ENCODE data around the gene CDK14. TPM values are rescaled to one million over a fixed set of nuclear protein-coding genes. Genes with fewer than 3 reads are reported as not detected.

The CDK14 gene
- total RNA-seq, 2 donors from 2014 or later, result 8.7 to 13.4 TPM

DNA sequence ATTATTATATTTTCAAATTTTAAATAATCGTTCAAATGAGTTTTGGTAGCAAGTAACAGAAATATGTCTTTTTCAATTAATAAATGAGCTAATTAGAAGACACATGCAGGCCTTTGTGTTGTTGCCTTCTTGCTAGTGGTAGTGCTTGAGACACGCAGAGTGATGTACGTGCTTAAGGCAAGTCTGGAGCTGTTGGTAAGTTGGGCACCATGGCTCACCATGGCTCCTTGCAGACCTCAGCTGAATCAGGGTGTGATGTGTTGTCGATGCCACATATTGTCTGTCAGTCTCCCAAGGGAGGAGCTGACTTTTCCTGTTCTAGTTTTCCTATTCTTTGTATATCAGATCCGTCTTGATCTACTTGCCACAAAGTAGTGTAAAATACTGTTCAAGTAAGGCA is 8.3 kb downstream of the CDK14 start:
- H3K9me3 Mint-ChIP-seq, result no peaks in the 10 kb centered on the region
- no peak overlapping the region for H3K9ac ChIP-seq (ENCODE audit: extremely low read depth, low read length, poor library complexity, severe bottlenecking)

DNA sequence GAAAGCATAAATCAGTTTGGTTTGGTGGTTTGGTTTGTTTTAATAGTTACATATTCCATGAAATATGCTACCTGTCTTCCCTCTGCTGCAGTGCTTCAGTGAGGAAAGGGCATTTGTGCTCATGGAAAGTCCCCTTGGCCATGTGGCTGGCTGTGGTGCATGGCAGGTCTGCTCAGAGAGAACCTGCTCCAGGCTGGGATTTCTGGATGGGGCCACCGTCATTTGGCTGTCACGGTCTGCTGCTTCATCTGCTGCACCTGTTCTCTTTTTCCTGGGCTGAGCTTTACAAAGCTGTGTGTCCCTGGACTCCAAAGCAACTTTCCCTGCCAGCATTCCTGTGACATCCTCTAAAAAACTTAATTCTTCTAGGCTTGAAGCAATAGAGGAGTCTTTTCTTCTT is 8.9 kb downstream of the CDK14 start:
- TF ChIP-seq CTCF (conservative IDR thresholded peaks at IDR 0.05), result no peak
- H3K9ac ChIP-seq (ENCODE audit: extremely low read depth, low read length, poor library complexity, severe bottlenecking), result no peak overlapping the region

More for the DNA sequence above, 8.3 kb downstream of the CDK14 start:
- TF ChIP-seq CTCF (conservative IDR thresholded peaks at IDR 0.05), result no peak
- Histone ChIP-seq H3K27ac (ENCODE audit: low read depth, low read length) (no peak overlapping the region), H3K4me1 (ENCODE audit: control insufficient read depth, insufficient read depth, low read length) (no peaks in the 10 kb centered on the region), H3K4me3 (ENCODE audit: low read length) (no peak overlapping the region), H3K27me3 (ENCODE audit: control insufficient read depth, insufficient read depth, low read length, poor library complexity, severe bottlenecking) (no peaks in the 10 kb centered on the region), H3K9me3 (ENCODE audit: control insufficient read depth, low read length) (no peaks in the 10 kb centered on the region), H3K36me3 (ENCODE audit: control insufficient read depth, insufficient read depth, low read length) (no peaks in the 10 kb centered on the region)
- H3K36me3 Mint-ChIP-seq (ENCODE audit: low read depth), result no peaks in the 10 kb centered on the region
- no peak overlapping the region for H3K27ac Mint-ChIP-seq
- H3K4me3 Mint-ChIP-seq, result no peak overlapping the region
- no peaks in the 10 kb centered on the region for H3K27me3 Mint-ChIP-seq (ENCODE audit: insufficient read depth)
- DNase-seq, result no peak
- H3K4me1 Mint-ChIP-seq, result peaks cover 5% of the 10 kb centered on the region
- 96 to 100% methylated on average over 2 to 5 of the region's 5 CpGs for WGBS, 2 experiments (ENCODE audit: insufficient coverage in 1 of 2, insufficient read length in 1 of 2)

GRCh38 chr7:90607196-90607595 is 11.1 kb downstream of the CDK14 start:
- Mint-ChIP-seq H3K9me3 (no peaks in the 10 kb centered on the region), H3K36me3 (ENCODE audit: low read depth) (no peaks in the 10 kb centered on the region), H3K4me3 (no peak overlapping the region), H3K27me3 (ENCODE audit: insufficient read depth) (peaks cover 4% of the 10 kb centered on the region), H3K4me1 (peaks cover 7% of the 10 kb centered on the region), H3K27ac (no peak overlapping the region)
- H3K27ac ChIP-seq (ENCODE audit: low read depth, low read length), result no peak overlapping the region
- H3K4me1 ChIP-seq (ENCODE audit: control insufficient read depth, insufficient read depth, low read length), result no peaks in the 10 kb centered on the region
- no peak for TF ChIP-seq CTCF (conservative IDR thresholded peaks at IDR 0.05)
- H3K27me3 ChIP-seq (ENCODE audit: control insufficient read depth, insufficient read depth, low read length, poor library complexity, severe bottlenecking), result no peaks in the 10 kb centered on the region
- no peaks in the 10 kb centered on the region for H3K36me3 ChIP-seq (ENCODE audit: control insufficient read depth, insufficient read depth, low read length)
- H3K4me3 ChIP-seq (ENCODE audit: low read length), result no peak overlapping the region
- no peak for DNase-seq
- H3K9ac ChIP-seq (ENCODE audit: extremely low read depth, low read length, poor library complexity, severe bottlenecking), result no peak overlapping the region
- 92 to 100% methylated on average over 1 of the region's 1 CpG for WGBS, 2 experiments (ENCODE audit: insufficient coverage in 1 of 2, insufficient read length in 1 of 2)
- H3K9me3 ChIP-seq (ENCODE audit: control insufficient read depth, low read length), result no peaks in the 10 kb centered on the region

More for the DNA sequence above, 8.9 kb downstream of the CDK14 start:
- no peak overlapping the region for H3K4me3 Mint-ChIP-seq
- no peaks in the 10 kb centered on the region for H3K36me3 Mint-ChIP-seq (ENCODE audit: low read depth)
- no peak for DNase-seq
- peaks cover 4% of the 10 kb centered on the region for H3K4me1 Mint-ChIP-seq
- Histone ChIP-seq H3K4me3 (ENCODE audit: low read length) (no peak overlapping the region), H3K36me3 (ENCODE audit: control insufficient read depth, insufficient read depth, low read length) (no peaks in the 10 kb centered on the region), H3K4me1 (ENCODE audit: control insufficient read depth, insufficient read depth, low read length) (no peaks in the 10 kb centered on the region), H3K27ac (ENCODE audit: low read depth, low read length) (no peak overlapping the region), H3K27me3 (ENCODE audit: control insufficient read depth, insufficient read depth, low read length, poor library complexity, severe bottlenecking) (no peaks in the 10 kb centered on the region), H3K9me3 (ENCODE audit: control insufficient read depth, low read length) (no peaks in the 10 kb centered on the region)
- no peaks in the 10 kb centered on the region for H3K27me3 Mint-ChIP-seq (ENCODE audit: insufficient read depth)
- no peaks in the 10 kb centered on the region for H3K9me3 Mint-ChIP-seq
- H3K27ac Mint-ChIP-seq, result no peak overlapping the region
- WGBS, 2 experiments (ENCODE audit: insufficient coverage in 1 of 2, insufficient read length in 1 of 2), result 85 to 90% methylated on average over 2 of the region's 2 CpGs
